HG02571 (cell line): ENCODE data around the gene ARMH3.

Experiments
- ATAC-seq: cut with Tn5 transposase; IDR thresholded peaks from one replicate; pipeline ENCODE4 v1.9.1; 2021; ENCODE audit warnings: mild to moderate bottlenecking, moderate library complexity; ENCODE audit not compliant: unreplicated experiment

ARMH3 gene

DNA sequence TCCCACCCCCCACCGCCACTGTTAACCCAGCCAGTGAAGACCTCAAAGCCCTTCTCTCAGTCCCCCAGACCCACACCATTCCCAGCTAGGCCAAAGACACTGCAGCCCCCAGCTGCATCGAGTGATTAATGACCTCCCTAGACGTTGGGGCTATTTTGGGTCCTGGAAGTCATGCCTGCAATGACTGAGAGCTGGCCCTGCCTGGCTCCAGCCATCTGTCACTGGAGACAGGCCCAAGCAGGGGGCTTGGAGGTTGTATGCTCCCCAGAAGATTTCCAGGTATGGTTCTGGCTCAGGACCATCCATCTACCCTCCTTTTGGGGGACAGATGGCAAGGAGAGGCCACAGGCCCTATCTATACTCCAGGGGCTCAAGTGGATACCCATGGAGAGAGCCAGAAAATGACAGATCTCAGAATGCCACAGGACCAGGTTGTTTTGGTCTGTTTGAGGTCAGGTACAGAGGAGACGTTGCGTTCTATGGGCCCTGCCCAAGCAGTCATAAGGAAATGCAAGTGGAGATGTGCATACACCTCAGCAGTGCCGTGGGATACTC, 217.5 kb downstream of the ARMH3 start:
- ATAC-seq = no peak

DNA sequence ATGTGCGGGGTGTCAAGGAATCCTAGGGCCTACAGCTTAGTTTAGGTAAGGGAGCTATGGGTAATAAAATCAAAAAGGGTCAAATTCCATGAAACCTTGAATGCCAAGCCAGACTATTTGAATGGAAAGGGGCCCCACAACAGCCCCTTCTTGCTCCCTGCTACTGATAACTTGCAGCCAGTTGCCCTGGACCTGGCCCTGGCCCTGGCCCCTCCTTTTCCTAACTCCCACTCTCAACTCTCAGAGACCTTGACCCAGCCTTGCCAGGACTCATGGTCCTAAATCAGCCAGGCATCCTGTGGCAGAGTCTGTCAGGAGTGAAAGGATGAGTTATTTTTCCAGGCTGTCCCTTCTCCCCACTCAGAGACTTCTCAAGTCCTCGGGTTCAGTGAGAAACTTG, 218.2 kb downstream of the ARMH3 start:
- no peak for ATAC-seq

DNA sequence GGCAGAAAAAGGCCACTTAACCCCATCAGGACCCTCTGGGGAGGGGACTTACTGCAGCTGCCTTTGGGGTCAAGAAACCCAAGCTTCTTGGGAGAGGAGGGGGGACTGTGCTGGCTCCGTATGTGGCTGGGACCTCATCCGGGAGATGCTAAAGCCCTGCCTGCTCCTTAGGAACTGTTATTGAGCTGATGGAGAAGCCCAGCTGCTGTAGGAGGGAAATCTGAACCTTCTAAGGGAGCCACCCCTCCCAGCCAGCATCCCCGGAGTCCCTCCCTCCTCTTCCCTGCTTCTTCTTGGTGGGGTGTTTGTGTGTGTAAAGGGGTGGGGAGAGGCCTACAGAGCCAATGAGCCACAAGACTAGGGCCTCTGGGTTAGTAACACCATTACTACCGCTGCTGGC, 220.6 kb downstream of the ARMH3 start:
- no peak for ATAC-seq

DNA sequence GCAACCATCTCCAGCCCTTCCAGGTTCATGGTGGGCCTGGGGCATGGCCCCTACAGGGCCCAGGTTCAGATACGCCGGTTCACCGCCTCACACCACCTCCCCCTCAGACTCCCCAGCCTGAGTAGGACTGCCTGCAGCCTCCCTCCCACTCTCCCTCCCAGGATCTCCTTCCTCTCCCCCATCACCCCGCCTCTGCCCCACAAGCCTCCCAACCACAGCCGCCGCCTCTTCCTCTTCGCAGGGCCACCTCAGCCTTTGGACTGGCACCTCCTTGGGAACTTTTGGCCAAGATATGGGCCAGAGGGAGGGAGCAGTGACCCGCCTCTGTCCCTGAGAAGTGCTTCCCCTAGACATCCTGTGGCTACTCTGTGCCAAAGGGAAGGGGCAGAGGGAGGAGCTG, 221.6 kb downstream of the ARMH3 start:
- ATAC-seq = no peak

DNA sequence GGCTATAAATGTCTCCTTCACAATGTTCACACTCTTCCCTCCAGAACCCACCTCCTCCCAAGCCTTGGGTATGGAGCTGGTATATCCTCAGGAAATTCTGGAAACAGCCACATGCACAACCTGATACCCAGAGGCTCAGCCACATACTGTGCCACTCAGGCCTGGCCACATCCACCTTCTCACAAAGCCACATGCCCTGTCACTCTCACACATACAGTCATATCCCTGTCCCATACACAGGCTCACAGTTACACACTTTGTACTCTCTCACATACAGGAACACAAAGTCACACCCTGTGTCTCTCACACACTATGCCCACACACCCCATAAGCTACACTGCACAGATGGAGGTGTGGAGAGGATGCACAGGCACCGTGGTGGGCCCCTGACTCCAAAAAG, 222.5 kb downstream of the ARMH3 start:
- no peak for ATAC-seq

DNA sequence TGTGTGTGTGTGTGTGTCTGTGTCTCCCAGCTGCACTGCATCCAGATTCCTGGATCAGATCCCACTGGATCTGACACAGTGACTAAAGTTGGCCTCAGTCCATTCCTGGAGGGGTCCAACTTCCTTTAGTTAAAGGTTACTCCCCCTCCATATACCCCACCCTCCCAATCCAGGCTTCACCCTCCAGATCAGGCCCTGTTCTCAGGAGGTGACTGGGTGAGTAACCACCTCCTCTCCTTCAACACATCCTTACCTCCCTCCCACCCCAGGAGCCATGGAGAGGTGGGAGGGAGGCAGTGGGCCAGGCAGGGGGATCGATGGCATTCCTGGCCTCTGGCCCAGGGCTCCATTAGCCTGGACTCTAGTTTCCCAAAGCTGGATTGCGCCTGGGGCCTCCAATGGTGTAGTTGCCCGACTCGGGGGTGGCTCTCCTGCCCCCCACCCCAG, 223.6 kb downstream of the ARMH3 start:
- ATAC-seq = no peak

DNA sequence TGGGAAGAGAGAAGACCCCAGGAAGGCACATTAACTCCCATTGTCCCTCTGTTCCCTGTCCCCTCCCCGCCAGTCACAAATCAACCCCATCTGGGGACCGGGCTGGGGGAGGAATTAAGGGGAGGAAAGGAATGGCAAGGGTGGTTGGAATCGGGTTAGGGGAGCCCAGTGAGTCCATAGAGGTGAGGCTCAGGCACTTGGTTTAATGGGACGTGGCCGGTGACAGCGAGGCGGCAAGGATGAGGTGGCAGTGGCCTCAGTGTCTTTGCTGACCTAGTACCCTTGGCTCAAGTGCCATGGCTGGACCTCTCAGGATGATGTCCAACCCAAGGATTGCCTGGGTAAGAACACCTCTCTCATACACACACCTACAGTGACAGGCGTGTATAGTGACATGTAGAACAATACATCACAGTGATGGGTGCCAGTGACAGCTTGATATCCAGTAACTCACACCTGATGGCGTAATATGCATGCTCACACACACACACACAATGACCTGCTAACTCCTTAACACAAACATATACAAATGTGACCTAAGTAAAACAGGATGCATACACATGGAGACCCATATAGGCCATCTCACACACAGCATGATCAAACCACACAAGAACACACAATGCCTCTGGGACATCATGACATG, 224.7 kb downstream of the ARMH3 start:
- no peak for ATAC-seq

DNA sequence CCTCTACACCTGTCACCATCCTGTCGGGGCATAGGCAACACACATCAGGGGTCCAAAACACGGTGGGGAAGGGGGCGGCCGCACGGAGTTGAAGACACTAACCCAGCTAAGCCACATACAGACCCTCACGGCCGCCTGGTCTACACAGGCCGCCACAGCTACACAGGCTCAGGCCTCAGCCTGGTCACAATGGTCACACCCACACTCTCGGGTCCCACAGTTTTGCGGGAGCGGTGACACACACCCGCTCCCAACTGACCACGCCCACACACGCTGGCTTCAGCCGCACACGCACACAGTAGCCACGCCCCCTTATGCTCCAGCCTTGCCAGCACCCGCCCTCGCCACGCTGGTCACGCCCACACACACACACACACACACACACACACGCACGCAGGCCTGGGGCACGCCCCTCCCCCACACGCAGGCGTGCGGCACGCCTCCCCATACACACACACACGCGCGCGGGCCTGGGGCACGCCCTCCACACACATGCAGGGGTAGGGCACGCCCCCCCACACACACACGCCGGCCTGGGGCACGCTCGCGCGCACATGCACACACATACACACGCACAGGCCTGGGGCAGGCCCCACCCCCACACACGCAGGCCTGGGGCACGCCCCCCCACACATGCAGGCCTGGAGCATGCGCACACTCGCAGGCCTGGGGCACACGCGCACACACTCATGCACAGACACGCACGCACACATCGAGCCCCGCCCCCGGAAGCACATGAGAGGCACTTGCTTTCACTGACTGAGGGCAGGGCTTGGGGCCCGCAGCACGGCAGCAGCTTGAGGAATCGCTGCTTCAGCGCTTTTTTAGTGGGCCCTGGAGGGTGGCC, 225.4 kb downstream of the ARMH3 start:
- ATAC-seq = peak; percentile 57

DNA sequence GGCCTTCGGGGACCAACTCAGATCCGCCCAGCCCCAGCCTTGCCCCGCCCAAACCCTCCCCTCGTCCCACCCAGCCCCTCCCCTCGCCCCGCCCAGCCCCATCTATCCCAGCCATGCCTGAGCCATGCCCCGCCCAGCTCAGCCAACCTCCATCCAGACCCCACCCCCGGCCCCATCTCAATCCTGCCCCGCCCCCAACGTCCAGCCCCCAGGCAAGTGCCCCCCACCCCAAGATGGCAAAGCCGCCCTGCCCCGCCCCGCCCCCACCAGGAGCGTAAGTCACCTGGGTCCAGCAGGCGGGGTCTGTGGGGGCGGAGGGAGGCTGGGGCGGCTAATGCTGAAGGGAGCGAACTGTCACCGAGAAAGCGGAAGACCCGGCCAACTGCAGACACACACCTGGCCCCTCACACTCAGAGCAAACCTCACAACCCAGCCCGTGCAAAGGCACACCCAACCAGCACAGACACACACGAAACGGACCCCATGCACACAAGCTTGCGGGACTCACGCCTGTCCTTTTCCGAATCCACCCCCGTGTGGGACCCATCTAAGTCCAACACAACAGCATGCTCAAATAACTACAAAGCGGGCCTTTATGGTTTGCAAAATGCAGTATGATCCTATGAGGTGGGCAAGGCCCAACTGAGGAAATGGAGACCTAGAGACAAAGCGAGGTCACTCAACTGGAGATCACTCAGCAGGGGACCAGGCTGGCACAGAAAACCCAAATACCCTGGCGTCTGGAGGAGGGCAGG, 226.2 kb downstream of the ARMH3 start:
- ATAC-seq = peak; percentile 20

DNA sequence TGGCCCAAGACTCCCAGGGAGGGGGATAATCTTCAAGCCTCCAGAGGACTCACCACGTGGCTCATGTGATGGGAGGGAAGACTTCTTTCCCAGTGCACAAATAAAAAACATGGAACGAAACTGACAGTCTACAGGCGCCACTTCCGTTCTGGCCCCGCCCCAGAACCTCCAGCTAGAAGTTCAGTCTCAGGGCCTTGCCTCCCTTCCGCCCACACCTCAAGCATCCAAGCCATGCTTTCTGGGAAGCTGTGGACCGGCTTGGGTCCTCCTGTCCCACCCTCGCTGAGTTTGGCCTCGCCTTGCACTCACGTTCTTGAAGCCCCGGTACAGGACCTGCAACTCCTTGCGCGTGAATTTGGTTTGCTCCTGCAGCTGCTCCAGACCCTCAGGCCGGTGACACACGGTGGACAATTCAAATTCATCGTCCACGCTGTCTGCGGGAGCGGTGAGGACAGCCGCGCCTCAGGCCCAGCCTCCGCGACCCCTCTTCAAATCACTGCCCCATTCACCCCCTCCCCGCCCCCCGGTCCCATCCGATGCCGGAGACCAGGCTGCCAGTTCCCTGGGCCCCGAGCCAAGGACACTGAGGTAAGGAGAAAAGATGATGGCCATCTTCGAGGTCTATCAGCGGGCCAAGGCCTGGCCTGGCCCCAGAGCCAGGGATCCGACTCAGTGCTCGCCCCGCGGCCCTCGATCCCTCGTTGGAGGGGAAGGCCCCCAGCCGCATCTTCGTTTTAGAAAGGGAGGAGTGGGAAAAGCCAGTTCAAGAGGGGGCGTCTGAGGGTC, 227.0 kb downstream of the ARMH3 start:
- ATAC-seq = no peak

DNA sequence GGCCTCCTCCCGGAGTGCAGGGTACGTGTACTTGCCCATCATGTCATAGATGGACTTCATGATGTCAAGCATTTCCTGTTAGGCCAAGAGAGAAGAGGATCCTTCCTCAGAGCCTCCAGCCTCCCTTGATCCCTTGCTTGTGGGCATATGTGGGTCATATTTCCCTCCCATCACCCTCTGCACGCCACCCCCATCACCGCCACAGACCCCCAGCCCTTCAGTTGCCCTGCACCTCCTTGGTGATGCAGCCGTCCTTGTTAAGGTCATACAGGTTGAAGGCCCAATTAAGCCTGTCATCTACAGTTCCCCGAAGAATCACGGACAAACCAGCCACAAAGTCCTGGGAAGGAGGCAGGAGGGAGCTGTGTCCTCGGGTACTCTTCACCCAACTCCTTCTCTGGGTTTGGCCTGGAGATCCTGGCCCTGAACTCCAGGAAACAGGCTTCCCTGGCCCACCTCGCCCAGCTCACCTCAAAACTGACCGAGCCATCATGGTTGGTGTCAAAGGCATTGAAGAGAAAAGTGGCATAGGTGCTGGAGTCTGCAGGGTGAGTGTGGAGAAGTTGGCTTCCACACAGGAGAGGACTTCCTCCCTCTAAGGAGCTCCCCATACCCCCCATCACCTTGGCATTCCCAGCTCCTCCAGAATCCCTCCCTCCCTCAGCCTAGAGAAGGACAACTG, 227.9 kb downstream of the ARMH3 start:
- ATAC-seq = no peak

DNA sequence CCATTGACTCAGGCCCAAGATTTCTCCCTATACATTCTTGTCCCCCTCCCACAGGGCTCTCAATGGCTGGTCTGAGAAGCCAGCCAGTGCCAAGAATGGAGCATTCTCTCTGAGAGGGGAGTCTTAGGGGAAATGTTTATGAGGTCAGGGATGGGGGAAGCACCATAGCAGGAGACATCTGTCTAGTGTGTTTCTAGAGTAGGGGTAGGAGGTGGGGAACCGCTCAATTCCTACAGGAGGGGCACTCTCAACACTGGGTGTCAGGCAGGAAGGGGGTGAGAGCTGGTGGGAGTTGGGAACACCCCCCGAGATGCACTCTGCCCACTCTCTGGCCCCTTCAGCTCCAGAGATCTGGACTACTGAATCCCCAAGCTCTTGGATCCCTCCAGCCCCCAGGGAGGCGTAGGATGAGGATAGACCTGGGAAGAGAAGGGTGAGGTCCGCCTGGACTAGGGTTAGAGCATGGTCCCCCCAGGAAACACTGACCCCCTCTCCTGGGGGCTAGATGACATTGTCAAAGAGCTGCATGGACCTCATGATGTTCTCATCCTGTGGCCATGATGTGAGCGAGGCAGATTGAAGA, 229.0 kb downstream of the ARMH3 start:
- no peak for ATAC-seq

DNA sequence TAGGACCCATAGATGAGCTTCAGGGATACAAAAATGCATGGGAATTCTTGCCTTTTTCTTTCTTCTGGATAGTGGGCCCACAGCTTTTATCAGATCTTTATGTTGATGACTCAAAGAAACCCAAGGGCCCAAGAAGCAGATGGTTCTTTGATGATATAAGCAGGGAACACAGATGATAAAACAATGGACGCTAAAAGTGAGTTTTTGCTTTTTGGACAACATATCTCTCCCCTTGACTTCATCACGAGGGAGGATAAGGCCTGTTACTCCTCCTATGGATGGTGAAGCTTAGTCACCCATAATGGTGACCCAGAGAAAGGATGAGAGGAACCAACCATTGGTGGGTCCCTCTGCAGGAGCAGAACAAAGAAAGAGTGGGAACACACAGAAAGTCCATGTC, 231.2 kb downstream of the ARMH3 start:
- no peak for ATAC-seq

DNA sequence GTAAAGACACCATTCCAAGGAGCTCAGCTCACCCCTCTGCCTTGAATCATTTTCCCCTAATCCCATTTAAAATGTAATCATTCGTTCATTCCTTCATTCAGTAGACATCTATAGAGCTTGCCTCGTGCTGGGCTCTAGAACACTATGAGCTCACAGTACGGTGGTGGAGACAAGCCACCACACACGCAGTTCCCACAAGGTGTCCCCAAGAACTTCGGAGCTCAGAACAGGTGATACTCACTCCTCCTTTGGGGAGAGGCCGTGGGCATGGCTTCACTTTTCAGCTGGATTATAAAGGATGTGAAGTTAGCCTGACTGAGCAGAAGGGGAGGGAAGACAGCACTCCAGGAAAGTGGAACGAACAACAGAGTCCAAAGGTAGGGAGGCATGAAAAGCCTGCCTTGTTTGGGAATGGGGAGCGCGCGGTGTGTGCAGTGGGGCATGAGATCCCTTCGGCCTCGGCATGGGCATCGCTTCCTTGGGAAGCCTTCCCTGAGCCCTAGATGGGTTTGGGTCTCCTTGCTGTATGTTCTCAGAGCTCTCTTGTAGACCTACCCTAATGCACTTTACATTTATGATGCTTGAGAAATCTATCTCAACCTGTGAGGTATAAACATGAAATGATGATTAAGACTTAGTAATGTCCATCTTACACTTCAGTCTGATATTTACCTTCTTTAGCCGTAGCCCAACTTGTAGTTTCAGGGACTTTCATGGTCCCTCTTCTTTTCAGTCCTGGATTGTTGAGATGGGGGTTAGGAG, 236.9 kb downstream of the ARMH3 start:
- peak; percentile 6 for ATAC-seq

DNA sequence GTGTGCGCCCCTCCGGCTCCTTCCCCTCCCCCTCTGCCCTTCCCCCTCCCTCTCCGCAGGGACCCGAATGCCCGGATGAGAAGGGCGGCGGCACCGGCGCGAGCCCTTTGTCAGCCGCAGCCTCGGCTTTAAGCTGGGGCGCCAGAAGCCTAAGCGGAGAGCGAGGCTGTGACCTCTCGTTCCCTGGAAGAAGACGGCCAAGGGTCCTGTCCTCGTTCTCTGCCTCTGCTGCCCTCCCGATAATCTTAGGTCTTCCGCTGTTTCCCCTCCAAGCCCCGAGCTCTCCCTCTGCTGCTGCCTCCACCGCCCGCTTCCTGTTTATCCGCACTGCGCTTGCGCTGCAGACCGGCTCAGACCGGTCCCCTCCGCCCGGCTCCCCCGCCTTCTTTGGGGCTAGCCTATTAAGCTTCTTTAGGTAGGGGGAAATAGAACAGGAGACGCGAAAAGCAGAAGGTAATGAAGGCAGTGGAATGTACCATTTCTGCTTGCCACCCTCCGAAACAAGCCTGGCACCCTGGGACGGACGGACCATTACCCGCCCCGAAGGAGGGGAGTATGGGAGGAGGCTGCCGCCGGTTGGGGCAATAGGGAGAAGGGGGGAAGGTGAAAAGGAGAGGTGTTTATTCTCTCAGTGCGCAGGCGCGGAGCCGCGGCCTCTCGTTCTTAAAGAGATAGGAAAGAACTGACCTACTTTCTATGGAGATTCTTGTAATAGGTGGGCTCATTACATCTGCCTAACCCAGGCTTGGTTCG, 237.7 kb downstream of the ARMH3 start, which contains the start of gene OGA:
Gene OGA, minus strand, starts transcription at position 326 of the 753 bp plus-strand sequence. CDS start 422 bp downstream, outside the sequence.
- peak; percentile 81 for ATAC-seq

DNA sequence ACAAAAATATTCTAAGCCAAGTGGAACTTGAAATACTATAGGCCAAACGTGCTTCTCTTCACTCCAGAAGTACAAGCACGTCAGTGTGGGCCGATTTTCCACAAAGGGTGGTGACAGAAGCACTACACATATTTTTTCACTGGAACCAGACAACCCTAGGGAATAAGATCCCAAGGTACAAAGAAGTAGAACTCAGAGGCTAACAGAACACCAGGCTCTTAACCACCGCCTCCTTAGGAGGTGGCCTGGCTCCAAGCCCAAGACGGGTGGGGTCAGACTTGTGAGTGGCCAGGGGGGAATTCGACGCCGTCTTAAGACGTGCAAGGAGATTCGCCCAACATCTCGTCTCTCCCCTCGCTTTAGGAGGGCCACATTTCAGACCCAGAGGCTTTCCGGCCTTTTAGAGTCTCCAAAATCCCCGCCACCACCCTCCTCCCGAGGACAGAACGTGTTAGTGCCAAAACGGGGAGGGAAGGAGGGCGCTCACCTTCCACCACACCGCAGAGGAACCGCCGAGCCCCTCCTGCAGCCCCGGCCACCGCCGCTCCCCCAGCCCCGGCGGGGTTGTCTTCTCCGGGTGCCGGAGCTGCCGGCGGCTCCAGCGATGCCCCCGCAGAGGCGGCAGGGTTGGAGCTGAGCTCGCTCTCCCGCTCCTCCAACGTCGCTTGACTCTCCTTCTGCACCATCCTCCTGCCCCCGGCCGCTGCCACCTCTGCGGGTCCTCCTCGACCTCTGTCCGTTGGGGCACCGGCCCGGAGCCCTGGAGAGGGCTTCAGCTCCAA, 238.4 kb downstream of the ARMH3 start:
- ATAC-seq = peak; percentile 3

DNA sequence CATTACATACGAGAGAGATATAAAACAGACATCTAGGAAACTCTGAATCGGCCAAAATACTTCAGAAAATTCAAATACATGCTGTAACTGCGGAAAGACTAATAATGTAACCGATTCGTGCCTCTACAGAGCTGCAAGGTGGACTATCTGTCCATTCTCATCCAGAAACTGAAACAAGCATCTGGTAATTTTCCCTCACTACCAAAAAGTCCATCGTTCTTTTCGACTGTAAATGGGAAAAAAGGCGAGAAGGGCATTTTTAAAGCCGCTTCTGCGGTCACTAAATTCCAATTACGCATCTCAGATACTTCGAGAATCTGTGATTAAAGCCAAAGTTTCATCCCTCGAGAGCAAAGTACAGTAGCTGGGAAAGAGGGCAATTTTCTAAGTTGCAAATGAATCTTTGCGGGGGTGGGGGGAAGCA, 239.0 kb downstream of the ARMH3 start:
- ATAC-seq = no peak
